SK-N-SH (cell line): ENCODE results near the gene PCGF3. TPM values are rescaled to one million over a fixed set of nuclear protein-coding genes. Genes with fewer than 3 reads are reported as not detected.
"Not testable (repeated sequence)": the region's sequence is repeated elsewhere in the genome, so short reads cannot be mapped to it uniquely, and the experiment has no call there.

Experiments
- CTCF ChIA-PET: fragments of 300-600, 350-600 bp; formaldehyde crosslinking; extraction: SDS; loops from one replicate; lab custom pipeline; 2021; lab: Yijun Ruan, JAX
- POLR2A ChIA-PET: fragments of 350-600 bp; sonication (Branson Sonifier 250); formaldehyde crosslinking; extraction: SDS; loops from one replicate; lab custom pipeline; 2020; ENCODE audit warnings: antibody characterized with exemption, inconsistent platforms; lab: Yijun Ruan, JAX
- DNase-seq: peaks from one replicate; pipeline ENCODE4 v3.0.0; 2012
- H2AFZ ChIP-seq: fragments of 200-600 bp; sonication (generic); 2 replicates; pipeline ENCODE4 v1.8.1; 2016; ENCODE audit warnings: antibody characterized with exemption, mild to moderate bottlenecking, low read depth
- H3F3A ChIP-seq: fragments of 200-600 bp; sonication (generic); replicated peaks from 2 replicates; pipeline ENCODE3; 2016; ENCODE audit warnings: antibody characterized with exemption, mild to moderate bottlenecking; ENCODE audit not compliant: insufficient read depth
- H3K27ac ChIP-seq, 2 experiments: fragments of 200-500 bp in 1 of 2; fragments of 200-600 bp in 1 of 2; sonication (Bioruptor generic) in 1 of 2; sonication (generic), shearing (Covaris generic) in 1 of 2; 2 replicates each; pipeline versions ENCODE4 v1.5.1 to v1.6.1; 2014 to 2016; ENCODE audit warnings: low read depth in 2 of 2, inconsistent platforms in 1 of 2, low read length in 1 of 2, mild to moderate bottlenecking in 1 of 2, mixed read lengths in 1 of 2
- H3K27me3 ChIP-seq: fragments of 200-600 bp; sonication (generic), shearing (Covaris generic); 2 replicates; pipeline ENCODE4 v1.6.1; 2016; ENCODE audit warnings: mixed run types; ENCODE audit not compliant: insufficient read depth
- H3K36me3 ChIP-seq, 2 experiments: fragments of 200-500 bp in 1 of 2; fragments of 200-600 bp in 1 of 2; sonication (Bioruptor generic) in 1 of 2; sonication (generic) in 1 of 2; replicated peaks in 1 of 2; 2 replicates each; pipeline versions ENCODE3 to v1.5.1; 2014 to 2016; ENCODE audit warnings: low read length in 1 of 2, mild to moderate bottlenecking in 1 of 2; ENCODE audit not compliant: insufficient read depth in 2 of 2, control insufficient read depth in 1 of 2
- H3K4me1 ChIP-seq, 2 experiments: fragments of 200-500 bp in 1 of 2; fragments of 200-600 bp in 1 of 2; sonication (Bioruptor generic) in 1 of 2; sonication (generic), shearing (Covaris generic) in 1 of 2; 2 replicates each; pipeline versions ENCODE4 v1.5.1 to v1.6.1; 2014 to 2016; ENCODE audit warnings: low read depth in 1 of 2, low read length in 1 of 2, mixed run types in 1 of 2; ENCODE audit not compliant: insufficient read depth in 2 of 2, control insufficient read depth in 1 of 2
- H3K4me2 ChIP-seq: fragments of 200-600 bp; sonication (generic), shearing (Covaris generic); 2 replicates; pipeline ENCODE4 v1.6.1; 2017; ENCODE audit warnings: mixed run types
- H3K4me3 ChIP-seq, 2 experiments: fragments of 200-500 bp in 1 of 2; fragments of 200-600 bp in 1 of 2; sonication (Bioruptor generic) in 1 of 2; sonication (generic), shearing (Covaris generic) in 1 of 2; 2 replicates each; pipeline versions ENCODE4 v1.5.1 to v1.8.1; 2014 to 2016; ENCODE audit warnings: low read depth in 2 of 2, inconsistent platforms in 1 of 2, low read length in 1 of 2, mild to moderate bottlenecking in 1 of 2, mixed read lengths in 1 of 2, moderate library complexity in 1 of 2
- H3K79me2 ChIP-seq: fragments of 200-600 bp; sonication (generic); 2 replicates; pipeline ENCODE4 v1.8.1; 2017; ENCODE audit warnings: mild to moderate bottlenecking; ENCODE audit not compliant: insufficient read depth
- H3K9ac ChIP-seq: fragments of 200-600 bp; sonication (generic); 2 replicates; pipeline ENCODE4 v1.6.1; 2017; ENCODE audit warnings: mixed run types
- H3K9me2 ChIP-seq: fragments of 200-600 bp; sonication (generic); 2 replicates; pipeline ENCODE4 v1.6.1; 2017; ENCODE audit warnings: mixed run types
- H3K9me3 ChIP-seq: fragments of 200-600 bp; sonication (generic); 2 replicates; pipeline ENCODE4 v1.6.1; 2017; ENCODE audit warnings: mixed run types, mild to moderate bottlenecking, moderate library complexity
- H4K20me1 ChIP-seq: fragments of 200-600 bp; sonication (generic); 2 replicates; pipeline ENCODE4 v1.6.1; 2017; ENCODE audit warnings: mild to moderate bottlenecking, mixed run types; ENCODE audit not compliant: insufficient read depth
- EP300 ChIP-seq, 2 experiments: IDR thresholded peaks; 2 replicates each; pipeline versions ENCODE4 v1.4.0 to v1.6.1; 2012; ENCODE audit warnings: borderline replicate concordance in 1 of 2, low read depth in 1 of 2, low read length in 1 of 2
- GATA2 ChIP-seq: sonication (generic); formaldehyde crosslinking; IDR thresholded peaks from 2 replicates; pipeline ENCODE4 v1.5.0; 2020; ENCODE audit warnings: mild to moderate bottlenecking, missing genetic modification reagents
- MEF2A ChIP-seq: IDR thresholded peaks from 2 replicates; pipeline ENCODE4 v1.4.0; 2012; ENCODE audit warnings: low read depth, borderline replicate concordance
- RCOR1 ChIP-seq: fragments of 150-350 bp; IDR thresholded peaks from 2 replicates; pipeline ENCODE4 v1.6.1; 2017; ENCODE audit warnings: antibody characterized with exemption, low read length
- RFX5 ChIP-seq: IDR thresholded peaks from 2 replicates; pipeline ENCODE4 v1.6.1; 2012; ENCODE audit warnings: mild to moderate bottlenecking, improper control_type of control experiment, low read length
- RXRA ChIP-seq: IDR thresholded peaks from 2 replicates; pipeline ENCODE4 v1.4.0; 2012; ENCODE audit warnings: low read depth, mild to moderate bottlenecking, borderline replicate concordance
- TAF1 ChIP-seq: IDR thresholded peaks from 2 replicates; pipeline ENCODE4 v1.6.1; 2012; ENCODE audit warnings: low read depth, mild to moderate bottlenecking, low read length, moderate library complexity, borderline replicate concordance
- YY1 ChIP-seq: IDR thresholded peaks from 2 replicates; pipeline ENCODE4 v1.4.0; 2012; ENCODE audit warnings: low read depth, mild to moderate bottlenecking
- ZBTB33 ChIP-seq: IDR thresholded peaks from 2 replicates; pipeline ENCODE4 v1.4.0; 2012; ENCODE audit warnings: low read depth, borderline replicate concordance
- WGBS: methylation state at CpG from one replicate; pipeline ENCODE4 v1.1.6; 2017; ENCODE audit warnings: low lambda C conversion rate; 5-methylcytosine and 5-hydroxymethylcytosine counted together
- polyA plus RNA-seq, 3 experiments: library from polyadenylated mRNA; depleted of rRNA; stranded (reverse); fragments of >200 nt; gene quantifications; 2 replicates each; pipeline ENCODE4 v1.2.3, GENCODE V29; 2012

The PCGF3 gene
- polyA plus RNA-seq, 1 of the 3 experiments (the other 2 are of a cell fraction): 44.8 TPM

DNA sequence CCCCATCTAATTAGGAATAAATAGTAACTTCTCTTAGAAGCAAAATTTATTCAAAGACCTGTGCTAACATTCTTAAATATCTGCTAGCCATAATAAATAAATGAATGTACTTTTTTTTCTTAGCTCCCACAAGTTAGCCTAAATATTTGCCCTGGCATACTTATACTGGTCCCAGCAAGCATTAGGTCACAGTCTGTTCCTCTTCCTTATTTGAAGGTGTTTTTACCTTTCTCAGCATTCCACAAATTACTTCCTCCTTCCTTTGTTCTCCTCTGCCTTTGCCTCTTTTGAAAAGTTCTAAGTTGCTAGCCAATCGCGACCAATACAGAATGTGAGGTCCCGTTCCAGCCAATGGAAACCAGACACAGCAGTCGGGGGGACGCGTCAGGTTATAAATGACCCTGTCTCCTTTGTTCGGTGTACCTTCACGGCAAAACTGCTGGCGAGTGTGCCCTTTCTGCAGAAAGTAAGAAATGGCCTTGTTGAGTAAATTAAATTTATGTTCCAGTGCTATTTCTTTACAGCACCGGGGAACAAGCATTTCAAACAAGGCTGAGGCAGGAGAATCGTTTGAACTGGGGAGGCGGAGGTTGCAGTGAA is 11.2 kb upstream of the PCGF3 start:
- not testable (repeated sequence) for H3K27ac ChIP-seq
- WGBS: 79% methylated on average over 12 of the region's 12 CpGs

GRCh38 chr4:699816-700580 is 5.6 kb upstream of the PCGF3 start:
- Histone ChIP-seq H3K9me3 (no peaks in the 10 kb centered on the region), H3K4me3 (no peak overlapping the region), H3K9me2 (no peaks in the 10 kb centered on the region), H4K20me1 (no peaks in the 10 kb centered on the region), H3K79me2 (no peaks in the 10 kb centered on the region), H3K27ac (no peak overlapping the region), H3K4me1 (no peaks in the 10 kb centered on the region; a peak in 1 of 4 replicates), H3K36me3 (no peaks in the 10 kb centered on the region), H3K27me3 (no peaks in the 10 kb centered on the region), H2AFZ (no peak overlapping the region), H3F3A (no peaks in the 10 kb centered on the region), H3K4me2 (no peak overlapping the region), H3K9ac (no peak overlapping the region)
- WGBS: 71% methylated on average over 18 of the region's 27 CpGs
- POLR2A ChIA-PET: no interaction called here
- CTCF ChIA-PET: interaction anchor here (0.9 to 2.8 kb wide), 3 partner anchors 16 to 97 kb away, joined by 3 to 22 read pairs (median 4); partner anchors contain the start of genes ATP5ME and MYL5
- DNase-seq: no peak
- TF ChIP-seq YY1: no peak
- no peak for TF ChIP-seq RXRA
- no peak for TF ChIP-seq GATA2 (CRISPR knock-in tag)
- TF ChIP-seq RCOR1: no peak
- no peak for TF ChIP-seq EP300 (IDR thresholded peaks at IDR 0.05; ENCODE audit: borderline replicate concordance in 1 of 2, low read depth in 1 of 2, low read length in 1 of 2)
- no peak for TF ChIP-seq ZBTB33
- TF ChIP-seq TAF1: no peak
- no peak for TF ChIP-seq MEF2A
- TF ChIP-seq RFX5: no peak

More for the DNA sequence above, 11.2 kb upstream of the PCGF3 start:
- H3K4me1 ChIP-seq, H3K79me2 ChIP-seq, H2AFZ ChIP-seq, H3K9me3 ChIP-seq, H3K4me2 ChIP-seq, H3K27me3 ChIP-seq, H3K9ac ChIP-seq, DNase-seq, H3F3A ChIP-seq, H4K20me1 ChIP-seq, H3K36me3 ChIP-seq, H3K4me3 ChIP-seq, H3K9me2 ChIP-seq, POLR2A ChIA-PET: not testable (repeated sequence)
- CTCF ChIA-PET: interaction anchor here (1.0 kb wide), 1 partner anchor 11 kb away, joined by 3 read pairs; no protein-coding TSS in a partner anchor
